ENCODE data around the gene POFUT2.

POFUT2 gene

DNA sequence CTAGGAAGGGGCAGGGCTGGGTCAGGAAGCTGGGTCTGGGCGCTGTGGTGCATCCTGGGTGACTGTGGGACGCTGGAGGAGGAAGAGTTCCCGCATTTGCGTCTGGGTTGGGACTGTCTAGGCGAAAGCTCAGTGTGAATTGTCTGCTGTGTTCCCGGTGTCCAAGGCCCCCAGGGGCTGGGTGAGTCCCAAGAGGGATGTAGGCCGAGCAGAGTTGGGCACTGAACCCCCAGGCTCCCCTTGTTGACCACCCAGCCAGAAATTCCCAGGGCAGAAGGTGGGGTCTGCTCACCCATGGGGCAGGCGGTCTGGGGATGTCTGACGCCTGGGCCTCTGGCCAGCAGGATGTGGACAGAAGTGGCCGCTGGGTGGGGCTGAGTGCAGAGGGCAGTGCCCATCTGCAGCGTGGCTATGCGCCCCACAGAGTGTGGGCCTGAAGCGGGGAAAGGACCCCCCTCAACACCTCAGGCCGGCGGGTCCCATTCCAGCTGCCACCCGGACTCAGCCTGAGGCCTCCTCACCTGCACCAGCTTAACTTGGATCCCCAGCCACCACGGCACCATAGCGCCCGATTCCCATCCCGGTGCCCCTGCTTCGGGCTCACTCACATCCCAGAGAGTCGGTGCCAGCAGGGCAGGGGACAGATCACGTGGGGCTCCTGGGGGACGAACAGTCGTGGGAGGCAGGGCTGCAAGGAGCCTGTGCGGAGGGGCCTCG is 37.0 kb upstream of the POFUT2 start:
- Histone ChIP-seq H3K9ac (no peak overlapping the region), H3K4me2 (no peak overlapping the region), H3K79me2 (ENCODE audit: insufficient read depth, low read depth) (no peaks in the 10 kb centered on the region), H2AFZ (ENCODE audit: low read depth) (no peak overlapping the region), H4K20me1 (ENCODE audit: insufficient read depth) (no peaks in the 10 kb centered on the region), H3K4me1 (ENCODE audit: low read depth, poor library complexity, severe bottlenecking) (no peaks in the 10 kb centered on the region), H3K27me3 (ENCODE audit: insufficient read depth, low read depth) (peaks cover 82% of the 10 kb centered on the region), H3K36me3 (ENCODE audit: insufficient read depth) (no peaks in the 10 kb centered on the region), H3K27ac (no peak overlapping the region), H3K4me3 (IDR thresholded peaks at IDR 0.05; ENCODE audit: insufficient read depth, low read depth, low read length) (no peak overlapping the region)
- TF ChIP-seq, protein P1, sequence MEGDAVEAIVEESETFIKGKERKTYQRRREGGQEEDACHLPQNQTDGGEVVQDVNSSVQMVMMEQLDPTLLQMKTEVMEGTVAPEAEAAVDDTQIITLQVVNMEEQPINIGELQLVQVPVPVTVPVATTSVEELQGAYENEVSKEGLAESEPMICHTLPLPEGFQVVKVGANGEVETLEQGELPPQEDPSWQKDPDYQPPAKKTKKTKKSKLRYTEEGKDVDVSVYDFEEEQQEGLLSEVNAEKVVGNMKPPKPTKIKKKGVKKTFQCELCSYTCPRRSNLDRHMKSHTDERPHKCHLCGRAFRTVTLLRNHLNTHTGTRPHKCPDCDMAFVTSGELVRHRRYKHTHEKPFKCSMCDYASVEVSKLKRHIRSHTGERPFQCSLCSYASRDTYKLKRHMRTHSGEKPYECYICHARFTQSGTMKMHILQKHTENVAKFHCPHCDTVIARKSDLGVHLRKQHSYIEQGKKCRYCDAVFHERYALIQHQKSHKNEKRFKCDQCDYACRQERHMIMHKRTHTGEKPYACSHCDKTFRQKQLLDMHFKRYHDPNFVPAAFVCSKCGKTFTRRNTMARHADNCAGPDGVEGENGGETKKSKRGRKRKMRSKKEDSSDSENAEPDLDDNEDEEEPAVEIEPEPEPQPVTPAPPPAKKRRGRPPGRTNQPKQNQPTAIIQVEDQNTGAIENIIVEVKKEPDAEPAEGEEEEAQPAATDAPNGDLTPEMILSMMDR (conservative IDR thresholded peaks at IDR 0.05; ENCODE audit: low read depth, low read length): no peak

DNA sequence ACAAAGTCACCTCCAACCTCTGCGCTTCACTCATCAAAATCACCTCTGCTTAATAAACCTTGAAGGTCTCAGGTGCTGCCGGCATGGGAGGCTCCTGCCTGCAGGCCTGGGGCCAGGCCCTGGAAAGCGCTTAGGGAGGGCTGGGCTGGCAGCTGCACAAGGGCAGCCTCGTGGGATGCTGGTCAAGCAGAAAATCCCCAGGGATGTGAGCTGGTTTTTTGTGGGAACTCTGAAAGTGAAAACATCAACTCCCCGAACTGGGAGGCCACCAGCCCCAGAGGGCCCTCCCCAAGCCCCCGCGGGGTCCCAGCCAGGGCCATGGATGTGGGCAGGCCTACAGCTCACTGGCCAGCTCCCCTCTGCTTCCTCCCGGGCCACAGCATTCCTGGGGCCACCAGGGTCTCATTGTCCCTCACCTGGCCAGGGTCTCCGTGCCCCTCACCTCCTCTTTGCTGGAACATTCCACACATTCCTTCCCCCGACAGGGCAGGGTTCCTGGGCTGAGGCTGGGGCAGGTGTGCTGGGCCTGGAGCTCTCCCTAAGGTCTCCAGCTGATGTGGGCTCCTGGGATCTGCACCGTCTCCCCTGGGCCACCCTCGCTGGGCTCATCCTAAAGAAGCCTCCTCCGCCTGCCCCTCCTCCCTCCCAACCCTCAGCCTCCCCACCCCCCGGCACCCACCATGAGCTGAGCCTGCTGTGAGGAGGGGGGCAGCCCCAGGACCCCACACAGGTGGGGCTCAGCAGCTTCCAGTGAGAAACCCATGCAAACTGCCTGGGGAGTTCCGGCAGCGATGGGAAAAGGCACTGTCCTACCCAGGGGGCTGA is 36.0 kb upstream of the POFUT2 start:
- Histone ChIP-seq H2AFZ (ENCODE audit: low read depth) (no peak overlapping the region), H3K9ac (no peak overlapping the region), H3K27ac (no peak overlapping the region), H3K4me1 (ENCODE audit: low read depth, poor library complexity, severe bottlenecking) (no peaks in the 10 kb centered on the region), H4K20me1 (ENCODE audit: insufficient read depth) (no peaks in the 10 kb centered on the region), H3K4me3 (IDR thresholded peaks at IDR 0.05; ENCODE audit: insufficient read depth, low read depth, low read length) (no peak overlapping the region), H3K4me2 (no peak overlapping the region), H3K27me3 (ENCODE audit: insufficient read depth, low read depth) (peaks cover 83% of the 10 kb centered on the region), H3K79me2 (ENCODE audit: insufficient read depth, low read depth) (no peaks in the 10 kb centered on the region), H3K36me3 (ENCODE audit: insufficient read depth) (no peaks in the 10 kb centered on the region)
- TF ChIP-seq, protein P1 (conservative IDR thresholded peaks at IDR 0.05; ENCODE audit: low read depth, low read length): no peak

DNA sequence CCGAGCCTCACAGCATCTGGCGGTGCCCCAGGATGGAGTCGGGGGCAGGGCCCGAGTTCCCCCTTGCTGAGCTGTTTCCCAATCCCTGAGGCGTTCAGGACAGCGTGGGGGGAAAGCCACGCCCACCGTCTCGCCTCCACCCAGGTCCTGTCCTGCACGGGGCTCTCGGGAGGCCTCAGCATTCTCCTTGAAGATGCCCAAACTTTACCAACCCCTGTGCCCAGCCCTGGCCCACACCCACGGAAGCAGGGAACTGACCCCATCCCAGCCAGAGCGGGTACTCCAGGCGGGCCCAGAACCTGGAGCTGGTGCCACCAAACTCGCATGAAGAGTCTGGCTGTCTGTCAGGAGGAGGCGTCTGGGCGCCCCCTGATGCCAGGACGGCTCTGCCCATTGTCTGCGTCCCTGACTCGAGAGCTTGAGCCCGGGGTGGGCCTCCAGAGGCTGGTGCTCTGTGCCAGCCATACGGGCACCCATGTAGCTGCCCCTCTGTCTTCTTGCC is 35.3 kb upstream of the POFUT2 start:
- Histone ChIP-seq H3K4me2 (no peak overlapping the region), H3K9ac (no peak overlapping the region)

DNA sequence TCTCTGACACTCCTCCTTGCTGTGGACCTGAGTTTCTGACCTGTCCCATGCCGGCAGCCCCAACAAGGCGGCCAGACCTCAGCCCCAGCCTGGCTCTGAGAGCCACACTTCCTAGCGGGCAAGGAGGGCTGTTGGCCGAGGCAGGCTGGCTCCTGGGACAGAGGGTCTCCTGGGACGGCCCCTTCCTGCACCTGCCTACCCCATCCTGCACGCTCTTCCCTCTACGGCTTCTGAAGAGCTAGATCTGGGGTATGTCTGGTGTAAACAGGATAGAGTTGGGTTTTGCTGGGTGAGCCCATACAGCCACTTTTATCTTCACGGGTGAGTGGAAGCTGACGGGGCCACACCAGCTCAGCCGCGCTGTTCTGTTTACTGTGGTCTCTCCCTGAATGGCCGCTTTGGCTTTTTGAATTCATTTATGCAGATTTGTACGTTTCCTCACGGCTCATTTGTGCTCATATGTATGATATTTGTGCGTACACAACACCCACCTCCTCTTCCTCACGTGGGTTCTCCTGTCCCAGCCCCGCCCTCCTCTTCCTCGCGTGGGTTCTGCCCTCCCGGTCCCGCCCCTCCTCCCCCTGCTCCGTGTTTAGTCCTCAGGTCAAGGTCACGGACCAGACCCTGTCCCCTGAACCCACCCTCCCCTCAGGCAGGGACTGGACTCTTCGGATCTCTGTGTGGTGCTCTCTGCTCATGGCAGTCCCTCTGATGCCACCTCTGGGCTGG is 34.7 kb upstream of the POFUT2 start:
- no peaks in the 10 kb centered on the region for H4K20me1 ChIP-seq (ENCODE audit: insufficient read depth)
- H3K27ac ChIP-seq: no peak overlapping the region
- H3K4me2 ChIP-seq: no peak overlapping the region

More for the DNA sequence above, 35.3 kb upstream of the POFUT2 start:
- no peaks in the 10 kb centered on the region for H3K4me1 ChIP-seq (ENCODE audit: low read depth, poor library complexity, severe bottlenecking)
- no peaks in the 10 kb centered on the region for H4K20me1 ChIP-seq (ENCODE audit: insufficient read depth)
- no peak overlapping the region for H3K4me3 ChIP-seq (IDR thresholded peaks at IDR 0.05; ENCODE audit: insufficient read depth, low read depth, low read length)
- TF ChIP-seq, protein P1 (conservative IDR thresholded peaks at IDR 0.05; ENCODE audit: low read depth, low read length): no peak
- H2AFZ ChIP-seq (ENCODE audit: low read depth): no peak overlapping the region
- peaks cover 78% of the 10 kb centered on the region for H3K27me3 ChIP-seq (ENCODE audit: insufficient read depth, low read depth)
- H3K36me3 ChIP-seq (ENCODE audit: insufficient read depth): no peaks in the 10 kb centered on the region
- H3K27ac ChIP-seq: no peak overlapping the region
- H3K79me2 ChIP-seq (ENCODE audit: insufficient read depth, low read depth): no peaks in the 10 kb centered on the region

More for the DNA sequence above, 34.7 kb upstream of the POFUT2 start:
- TF ChIP-seq, protein P1 (conservative IDR thresholded peaks at IDR 0.05; ENCODE audit: low read depth, low read length): no peak
- Histone ChIP-seq H3K4me3 (IDR thresholded peaks at IDR 0.05; ENCODE audit: insufficient read depth, low read depth, low read length) (no peak overlapping the region), H3K79me2 (ENCODE audit: insufficient read depth, low read depth) (no peaks in the 10 kb centered on the region), H3K27me3 (ENCODE audit: insufficient read depth, low read depth) (peaks cover 77% of the 10 kb centered on the region), H2AFZ (ENCODE audit: low read depth) (no peak overlapping the region), H3K36me3 (ENCODE audit: insufficient read depth) (no peaks in the 10 kb centered on the region), H3K9ac (no peak overlapping the region), H3K4me1 (ENCODE audit: low read depth, poor library complexity, severe bottlenecking) (no peaks in the 10 kb centered on the region)
